HCT116 (cell line): ENCODE results near the gene TMEM164. TPM values are rescaled to one million over a fixed set of nuclear protein-coding genes. Genes with fewer than 3 reads are reported as not detected.

ENCODE experiments used
- ATAC-seq: fragments of 200-7000 bp; cut with Tn5 transposase; 2 replicates; pipeline ENCODE4 v1.9.1; 2020; ENCODE audit warnings: mild to moderate bottlenecking, moderate library complexity
- BruUV-seq: library from RNA; stranded (reverse); fragments of 400-500 nt; replicated peaks from 2 replicates; lab custom pipeline; 2021; lab: Mats Ljungman, UMichigan
- CTCF ChIA-PET: fragments of 300-600 bp; sonication (Branson Sonifier 250); formaldehyde crosslinking; loops from one replicate; lab custom pipeline; 2021; ENCODE audit warnings: antibody characterized with exemption; lab: Charles Lee
- POLR2A ChIA-PET: fragments of 300-600, 350-600 bp; sonication (Branson Sonifier 250); formaldehyde crosslinking; loops from one replicate; lab custom pipeline; 2021; ENCODE audit warnings: antibody characterized with exemption; lab: Charles Lee
- RAD21 ChIA-PET, 2 experiments: fragments of 300-600 bp; sonication (Branson Sonifier 250); formaldehyde crosslinking; loops; one replicate each; lab custom pipeline; 2023; ENCODE audit warnings: low total read pairs in 2 of 2; ENCODE audit not compliant: uncharacterized antibody in 2 of 2, unreplicated experiment in 2 of 2, low non-redundant PET in 1 of 2; lab: Charles Lee
- DNase-seq: peaks from one replicate; pipeline ENCODE4 v3.0.0-alpha.2; 2010; ENCODE audit warnings: low read depth, low spot score
- H2AFZ ChIP-seq: fragments of 200-600 bp; shearing (Covaris generic), sonication (generic); 2 replicates; pipeline ENCODE4 v1.6.1; 2017; ENCODE audit warnings: low read depth, mixed run types, mixed read lengths, antibody characterized with exemption, low read length; ENCODE audit not compliant: poor library complexity, severe bottlenecking
- H3K27ac ChIP-seq: 2 replicates; pipeline ENCODE4 v1.5.1; 2012; ENCODE audit warnings: low read depth, low read length
- H3K27me3 ChIP-seq: fragments of 200-600 bp; sonication (generic); 2 replicates; pipeline ENCODE4 v1.6.1; 2016; ENCODE audit warnings: mixed run types, low read length, mixed read lengths; ENCODE audit not compliant: insufficient read depth
- H3K36me3 ChIP-seq, 2 experiments: fragments of 200-500 bp in 1 of 2; fragments of 200-600 bp in 1 of 2; sonication (Bioruptor generic) in 1 of 2; sonication (generic) in 1 of 2; 2 replicates each; pipeline versions ENCODE4 v1.5.1 to v1.6.1; 2014 to 2016; ENCODE audit warnings: low read length in 2 of 2, inconsistent platforms in 1 of 2, mixed read lengths in 1 of 2, mixed run types in 1 of 2; ENCODE audit not compliant: insufficient read depth in 2 of 2, control insufficient read depth in 1 of 2
- H3K4me1 ChIP-seq, 2 experiments: fragments of 200-600 bp in 1 of 2; sonication (generic) in 1 of 2; 2 replicates each; pipeline versions ENCODE4 v1.5.1 to v1.6.1; 2012 to 2017; ENCODE audit warnings: low read length in 2 of 2, inconsistent platforms in 1 of 2, mild to moderate bottlenecking in 1 of 2, mixed read lengths in 1 of 2, mixed run types in 1 of 2, moderate library complexity in 1 of 2; ENCODE audit not compliant: insufficient read depth in 2 of 2, control insufficient read depth in 1 of 2
- H3K4me2 ChIP-seq: fragments of 200-600 bp; sonication (generic); 2 replicates; pipeline ENCODE4 v1.6.1; 2017; ENCODE audit warnings: mixed run types, low read length, mixed read lengths
- H3K4me3 ChIP-seq, 2 experiments: fragments of 200-600 bp in 1 of 2; sonication (generic) in 1 of 2; replicated peaks in 1 of 2; 2 replicates each; pipeline ENCODE4 v1.5.1; 2011 to 2016; ENCODE audit warnings: low read length in 2 of 2, control low read depth in 1 of 2, low read depth in 1 of 2, mild to moderate bottlenecking in 1 of 2, mixed read lengths in 1 of 2, mixed run types in 1 of 2
- H3K79me2 ChIP-seq: fragments of 200-600 bp; sonication (generic); 2 replicates; pipeline ENCODE4 v1.6.1; 2017; ENCODE audit warnings: mild to moderate bottlenecking, mixed run types, low read length, moderate library complexity, mixed read lengths; ENCODE audit not compliant: insufficient read depth
- H3K9ac ChIP-seq: fragments of 200-600 bp; sonication (generic); 2 replicates; pipeline ENCODE4 v1.6.1; 2016; ENCODE audit warnings: low read length, mixed read lengths
- H3K9me2 ChIP-seq: fragments of 200-600 bp; sonication (generic), shearing (Covaris generic); 2 replicates; pipeline ENCODE4 v1.6.1; 2017; ENCODE audit warnings: mixed run types, mild to moderate bottlenecking, moderate library complexity; ENCODE audit not compliant: insufficient read depth
- H3K9me3 ChIP-seq, 2 experiments: fragments of 200-500 bp in 1 of 2; fragments of 200-600 bp in 1 of 2; sonication (Bioruptor generic) in 1 of 2; sonication (generic) in 1 of 2; 2 replicates each; pipeline ENCODE4 v1.6.1; 2014 to 2017; ENCODE audit warnings: low read length in 2 of 2, mixed read lengths in 2 of 2, inconsistent platforms in 1 of 2, low read depth in 1 of 2, mild to moderate bottlenecking in 1 of 2, mixed run types in 1 of 2, moderate library complexity in 1 of 2; ENCODE audit not compliant: control insufficient read depth in 1 of 2, insufficient read depth in 1 of 2
- H4K20me1 ChIP-seq: fragments of 200-600 bp; sonication (generic), shearing (Covaris generic); 2 replicates; pipeline ENCODE4 v1.6.1; 2017; ENCODE audit warnings: mixed run types, mild to moderate bottlenecking, moderate library complexity; ENCODE audit not compliant: insufficient read depth
- CTCF ChIP-seq, 3 experiments: fragments of 200-600 bp in 1 of 3; sonication (generic) in 1 of 3; IDR thresholded peaks in 2 of 3; conservative IDR thresholded peaks in 1 of 3; 2 replicates each; pipeline ENCODE4 v1.5.1; 2012 to 2017; ENCODE audit warnings: low read depth in 2 of 3, low read length in 2 of 3, antibody characterized with exemption in 1 of 3, borderline replicate concordance in 1 of 3, control low read depth in 1 of 3, mild to moderate bottlenecking in 1 of 3, mixed read lengths in 1 of 3, mixed run types in 1 of 3, moderate library complexity in 1 of 3; ENCODE audit not compliant: insufficient read depth in 1 of 3
- EZH2phosphoT487 ChIP-seq: fragments of 200-600 bp; IDR thresholded peaks from 2 replicates; pipeline ENCODE4 v1.6.1; 2018; ENCODE audit warnings: antibody characterized with exemption, borderline replicate concordance
- FOSL1 ChIP-seq: IDR thresholded peaks from 2 replicates; pipeline ENCODE4 v1.6.1; 2012; ENCODE audit warnings: low read depth
- RAD21 ChIP-seq: IDR thresholded peaks from 2 replicates; pipeline ENCODE4 v1.6.1; 2012; ENCODE audit warnings: low read depth, mild to moderate bottlenecking
- SIN3A ChIP-seq: IDR thresholded peaks from 2 replicates; pipeline ENCODE4 v1.6.1; 2012; ENCODE audit warnings: low read depth
- SP1 ChIP-seq: IDR thresholded peaks from 2 replicates; pipeline ENCODE4 v1.6.1; 2012; ENCODE audit warnings: low read depth
- ZFX ChIP-seq: fragments of 450-650 bp; IDR thresholded peaks from 2 replicates; pipeline ENCODE4 v1.6.1; 2017
- intact Hi-C: fragments of 100-400 bp; cut with micrococcal nuclease; formaldehyde crosslinking; loops from 2 replicates; pipeline ENCODE4 v1.10.0; 2022
- total RNA-seq: library from RNA; stranded (reverse); gene quantifications from one replicate; pipeline ENCODE4 v1.2.1, GENCODE V29; 2021; ENCODE audit not compliant: unreplicated experiment

The TMEM164 gene
- total RNA-seq, 1 experiment from 2014 or later: 18.7 TPM

- intact Hi-C loops: no loop called here
- ATAC-seq (no peak), DNase-seq (no peak)
- H2AFZ ChIP-seq: no peak overlapping the region
- H3K79me2 ChIP-seq: no peaks in the 10 kb centered on the region
- ChIA-PET POLR2A (no interaction called here), RAD21 (no interaction called here), CTCF (no interaction called here)
- H4K20me1 ChIP-seq: no peaks in the 10 kb centered on the region
- TF ChIP-seq CTCF (IDR thresholded peaks at IDR 0.05 in 2 of 3, conservative IDR thresholded peaks at IDR 0.05 in 1 of 3; ENCODE audit: borderline replicate concordance in 1 of 3, insufficient read depth in 1 of 3, low read depth in 2 of 3, low read length in 2 of 3) (no peak), FOSL1 (no peak), SIN3A (no peak)
- no peaks in the 10 kb centered on the region for H3K36me3 ChIP-seq
- H3K27me3 ChIP-seq: no peaks in the 10 kb centered on the region
- H3K9me3 ChIP-seq: no peaks in the 10 kb centered on the region
- H3K4me3 ChIP-seq: no peak overlapping the region
- no peaks in the 10 kb centered on the region for H3K9me2 ChIP-seq
- no TSS peak for BruUV-seq
- no peak overlapping the region for H3K9ac ChIP-seq
- no peaks in the 10 kb centered on the region for H3K4me1 ChIP-seq
- no peak overlapping the region for H3K4me2 ChIP-seq
- H3K27ac ChIP-seq: no peak overlapping the region
Measured at GRCh38 chrX:110142096-110142495, 139.2 kb downstream of the TMEM164 start.

- no peak for TF ChIP-seq RAD21
- no peak for TF ChIP-seq EZH2phosphoT487
- no peak for TF ChIP-seq ZFX
- TF ChIP-seq SP1: no peak
- TF ChIP-seq, all 23 proteins: peak for 0
- H3K27me3 ChIP-seq: no peaks in the 10 kb centered on the region
- intact Hi-C loops: no loop called here
- H3K9me3 ChIP-seq: no peaks in the 10 kb centered on the region
- ATAC-seq: no peak
- H3K36me3 ChIP-seq: no peaks in the 10 kb centered on the region
- H4K20me1 ChIP-seq: no peaks in the 10 kb centered on the region
- no peak for DNase-seq
- H3K4me2 ChIP-seq: no peak overlapping the region
- H3K9me2 ChIP-seq: no peaks in the 10 kb centered on the region
- no peak overlapping the region for H3K27ac ChIP-seq
- no peaks in the 10 kb centered on the region for H3K79me2 ChIP-seq
- no peaks in the 10 kb centered on the region for H3K4me1 ChIP-seq
- H3K4me3 ChIP-seq: no peak overlapping the region
- ChIA-PET CTCF (no interaction called here), RAD21 (no interaction called here), POLR2A (no interaction called here)
- no peak overlapping the region for H2AFZ ChIP-seq
- BruUV-seq: no TSS peak
- no peak overlapping the region for H3K9ac ChIP-seq
Measured at GRCh38 chrX:110143454-110144210, 140.7 kb downstream of the TMEM164 start.
